GM12878 (cell line): ENCODE data around the gene FOXP1. TPM values are rescaled to one million over a fixed set of nuclear protein-coding genes. Genes with fewer than 3 reads are reported as not detected.

Experiments
- ATAC-seq: fragments of 200-7000 bp; cut with Tn5 transposase; 3 replicates; pipeline ENCODE4 v1.9.1; 2020; ENCODE audit warnings: mild to moderate bottlenecking, moderate library complexity
- BruUV-seq: library from RNA; stranded (reverse); fragments of 400-500 nt; replicated peaks from 2 replicates; lab custom pipeline; 2021; lab: Mats Ljungman, UMichigan
- CTCF ChIA-PET: fragments of 300-600 bp; sonication (Branson Sonifier 250); formaldehyde crosslinking; extraction: SDS; loops from one replicate; lab custom pipeline; 2021; ENCODE audit warnings: inconsistent platforms; lab: Yijun Ruan, JAX
- POLR2A ChIA-PET: fragments of 350-600 bp; formaldehyde crosslinking; extraction: SDS; loops from one replicate; lab custom pipeline; 2021; ENCODE audit warnings: inconsistent platforms; lab: Charles Lee
- RAD21 ChIA-PET: fragments of 300-600 bp; sonication (Branson Sonifier 250); formaldehyde crosslinking; loops from one replicate; lab custom pipeline; 2023; ENCODE audit warnings: antibody characterized with exemption; ENCODE audit not compliant: unreplicated experiment; lab: Charles Lee
- SMC1A ChIA-PET: fragments of 300-600 bp; sonication (Branson Sonifier 250); formaldehyde crosslinking; loops from one replicate; lab custom pipeline; 2023; ENCODE audit not compliant: unreplicated experiment, uncharacterized antibody; lab: Charles Lee
- DNase-seq: peaks from one replicate; pipeline ENCODE4 v3.0.0-alpha.2; 2011; ENCODE audit warnings: low read depth, low spot score
- FAIRE-seq: peaks from 3 replicates; lab custom pipeline; 2011; peaks lifted over from hg19 to GRCh38; lab: Jason Lieb, UNC
- H2AFZ ChIP-seq: 2 replicates; pipeline ENCODE4 v1.6.0; 2011; ENCODE audit warnings: low read depth, low read length, control low read depth; ENCODE audit not compliant: control insufficient read depth
- H3K27ac ChIP-seq: 2 replicates; pipeline ENCODE4 v1.5.1; 2011; ENCODE audit warnings: control low read depth; ENCODE audit not compliant: control insufficient read depth, insufficient read depth
- H3K27me3 ChIP-seq, 2 experiments: replicated peaks in 1 of 2; 2 replicates each; pipeline versions ENCODE4 v1.6.0 to v1.6.1; 2011; ENCODE audit warnings: low read length in 1 of 2; ENCODE audit not compliant: control insufficient read depth in 2 of 2, insufficient read depth in 2 of 2
- H3K36me3 ChIP-seq, 2 experiments: 2 replicates each; pipeline ENCODE4 v1.5.1; 2011; ENCODE audit warnings: low read length in 1 of 2; ENCODE audit not compliant: control insufficient read depth in 2 of 2, insufficient read depth in 2 of 2
- H3K4me1 ChIP-seq: 2 replicates; pipeline ENCODE4 v1.6.1; 2011; ENCODE audit warnings: mild to moderate bottlenecking, low read length, moderate library complexity, mixed read lengths; ENCODE audit not compliant: control insufficient read depth, insufficient read depth
- H3K4me2 ChIP-seq: 2 replicates; pipeline ENCODE4 v1.6.0; 2011; ENCODE audit warnings: control low read depth; ENCODE audit not compliant: control insufficient read depth, insufficient read depth
- H3K4me3 ChIP-seq: fragments of 200-600 bp; sonication (generic); 2 replicates; pipeline ENCODE4 v1.5.1; 2016
- H3K79me2 ChIP-seq: 2 replicates; pipeline ENCODE4 v1.6.0; 2011; ENCODE audit warnings: low read length; ENCODE audit not compliant: control insufficient read depth, insufficient read depth
- H3K9ac ChIP-seq: 2 replicates; pipeline ENCODE4 v1.8.0; 2011; ENCODE audit warnings: low read length, control low read depth, mixed read lengths; ENCODE audit not compliant: control insufficient read depth, insufficient read depth
- H3K9me3 ChIP-seq: replicated peaks from 3 replicates; pipeline ENCODE4 v1.5.1; 2011; ENCODE audit warnings: mild to moderate bottlenecking, low read length; ENCODE audit not compliant: control insufficient read depth, insufficient read depth
- H4K20me1 ChIP-seq: 2 replicates; pipeline ENCODE4 v1.6.0; 2011; ENCODE audit not compliant: control insufficient read depth, insufficient read depth
- MEF2B ChIP-seq: fragments of 450-650 bp; IDR thresholded peaks from 2 replicates; pipeline ENCODE4 v1.6.1; 2018; ENCODE audit warnings: mild to moderate bottlenecking, moderate library complexity; ENCODE audit not compliant: partially characterized antibody, poor library complexity, severe bottlenecking
- SPI1 ChIP-seq: IDR thresholded peaks from 2 replicates; pipeline ENCODE4 v1.6.1; 2011; ENCODE audit warnings: low read depth, mild to moderate bottlenecking, low read length, moderate library complexity, borderline replicate concordance; ENCODE audit not compliant: insufficient read depth
- ZNF217 ChIP-seq: fragments of 450-650 bp; IDR thresholded peaks from 2 replicates; pipeline ENCODE4 v1.6.1; 2017; ENCODE audit warnings: antibody characterized with exemption, mild to moderate bottlenecking
- ZSCAN29 ChIP-seq: fragments of 450-650 bp; IDR thresholded peaks from 2 replicates; pipeline ENCODE4 v1.6.1; 2017; ENCODE audit warnings: mild to moderate bottlenecking, moderate library complexity
- WGBS: methylation state at CpG from one replicate; pipeline ENCODE4 v1.1.6; 2016; ENCODE audit warnings: low lambda C conversion rate; ENCODE audit not compliant: insufficient replicate concordance, insufficient coverage; ENCODE audit errors: missing lambda C conversion rate; 5-methylcytosine and 5-hydroxymethylcytosine counted together
- in situ Hi-C: fragments of 300-500 bp; cut with MboI; formaldehyde crosslinking; loops from 9 replicates; pipeline ENCODE4 v1.14.3; 2018; ENCODE audit warnings: mixed read lengths
- intact Hi-C: fragments of 100-400 bp; cut with micrococcal nuclease; formaldehyde crosslinking; loops from one replicate; pipeline ENCODE4 v1.14.2; 2022; ENCODE audit not compliant: unreplicated experiment
- polyA plus RNA-seq, 11 experiments: library from polyadenylated mRNA; depleted of rRNA in 4 of 11; unstranded in 6 of 11; stranded (reverse) in 5 of 11; fragments of >200 nt; fragmentation: Nextera tagmentation in 4 of 11; fragmentation: Illumina TruSeq in 1 of 11; extraction: Ambion mirVana in 4 of 11; extraction: Trizol in 1 of 11; gene quantifications; 1 replicate in 1 of 11; 2 replicates in 10 of 11; pipeline versions ENCODE4 v1.2.1 to v1.2.3, GENCODE V29; 2011 to 2016; ENCODE audit warnings: inconsistent platforms in 2 of 11, missing spikeins in 2 of 11, low read depth in 1 of 11
- total RNA-seq, 4 experiments: library from RNA; depleted of rRNA in 3 of 4; stranded (reverse); fragments of >200 nt in 3 of 4; fragmentation: Illumina TruSeq in 1 of 4; extraction: Trizol in 1 of 4; gene quantifications; 2 replicates each; pipeline versions ENCODE4 v1.2.1 to v1.2.3, GENCODE V29; 2013 to 2021
- TF ChIP-seq, protein P1 (sequence below): fragments of 450-650 bp; formaldehyde crosslinking; IDR thresholded peaks from 2 replicates; pipeline ENCODE4 v1.4.0; 2020; ENCODE audit warnings: mild to moderate bottlenecking, moderate library complexity

FOXP1 gene
- total and polyA plus RNA-seq, 10 of the 15 experiments (the other 5 are each of a cell fraction or from before 2014, with no cell fraction given), result 0.05 to 1.6 (median 0.20) TPM; not detected in 1

DNA sequence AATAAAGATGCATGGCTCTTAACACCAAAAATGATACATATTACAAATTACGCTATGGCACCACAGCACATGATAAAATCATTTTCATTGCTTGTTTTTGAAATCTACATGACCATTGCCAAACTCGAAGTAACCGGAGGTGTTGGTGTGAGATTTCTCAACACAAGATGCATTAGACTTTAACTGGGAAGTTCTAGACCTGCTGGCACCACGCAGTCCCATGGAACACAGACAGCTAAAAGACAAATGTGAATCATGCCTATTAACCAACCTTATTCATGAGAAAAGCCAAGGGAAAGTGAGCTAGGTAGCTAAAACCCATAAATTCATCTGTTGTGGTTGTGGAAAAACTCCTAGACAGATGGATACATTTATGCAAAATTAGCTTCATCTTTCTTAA lies 595.4 kb downstream of the FOXP1 start:
- no peak overlapping the region for H2AFZ ChIP-seq
- no peaks in the 10 kb centered on the region for H3K36me3 ChIP-seq
- no peak for FAIRE-seq
- SMC1A ChIA-PET, result no interaction called here
- CTCF ChIA-PET, result no interaction called here
- in situ Hi-C loops, result no loop called here
- no peak overlapping the region for H3K4me2 ChIP-seq
- no peak overlapping the region for H3K4me3 ChIP-seq
- TF ChIP-seq ZSCAN29, result no peak
- no peak for TF ChIP-seq MEF2B
- no peak for TF ChIP-seq ZNF217
- TF ChIP-seq, all 136 proteins: peak for 0
- ATAC-seq, result no peak
- no peaks in the 10 kb centered on the region for H3K27me3 ChIP-seq
- DNase-seq, result no peak
- H4K20me1 ChIP-seq, result no peaks in the 10 kb centered on the region
- no peaks in the 10 kb centered on the region for H3K4me1 ChIP-seq
- POLR2A ChIA-PET, result no interaction called here
- no peak overlapping the region for H3K27ac ChIP-seq
- H3K79me2 ChIP-seq, result no peaks in the 10 kb centered on the region
- BruUV-seq, result no TSS peak
- intact Hi-C loops, result no loop called here
- 21% methylated on average over 4 of the region's 4 CpGs for WGBS
- RAD21 ChIA-PET, result no interaction called here
- no peaks in the 10 kb centered on the region for H3K9me3 ChIP-seq
- H3K9ac ChIP-seq, result no peak overlapping the region

DNA sequence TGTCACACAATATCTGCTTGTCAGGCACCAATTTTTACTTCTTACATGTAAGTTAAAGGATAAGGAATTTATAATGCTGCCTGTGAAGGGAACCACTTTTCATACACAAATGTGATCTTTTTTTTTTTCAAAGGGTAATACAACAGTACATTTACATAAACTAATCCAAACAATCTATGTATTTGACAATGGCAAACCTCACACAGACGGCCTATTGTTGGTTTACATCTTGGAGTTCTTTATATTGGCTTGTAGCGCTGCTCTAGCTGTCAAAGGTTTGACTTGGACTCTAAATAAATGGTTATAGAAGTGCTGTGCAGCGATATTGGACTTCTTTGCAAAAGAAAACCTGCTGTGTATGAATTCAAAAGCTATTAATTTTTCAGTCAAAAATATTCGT lies 598.0 kb downstream of the FOXP1 start:
- no peak for TF ChIP-seq SPI1
- TF ChIP-seq, protein P1, sequence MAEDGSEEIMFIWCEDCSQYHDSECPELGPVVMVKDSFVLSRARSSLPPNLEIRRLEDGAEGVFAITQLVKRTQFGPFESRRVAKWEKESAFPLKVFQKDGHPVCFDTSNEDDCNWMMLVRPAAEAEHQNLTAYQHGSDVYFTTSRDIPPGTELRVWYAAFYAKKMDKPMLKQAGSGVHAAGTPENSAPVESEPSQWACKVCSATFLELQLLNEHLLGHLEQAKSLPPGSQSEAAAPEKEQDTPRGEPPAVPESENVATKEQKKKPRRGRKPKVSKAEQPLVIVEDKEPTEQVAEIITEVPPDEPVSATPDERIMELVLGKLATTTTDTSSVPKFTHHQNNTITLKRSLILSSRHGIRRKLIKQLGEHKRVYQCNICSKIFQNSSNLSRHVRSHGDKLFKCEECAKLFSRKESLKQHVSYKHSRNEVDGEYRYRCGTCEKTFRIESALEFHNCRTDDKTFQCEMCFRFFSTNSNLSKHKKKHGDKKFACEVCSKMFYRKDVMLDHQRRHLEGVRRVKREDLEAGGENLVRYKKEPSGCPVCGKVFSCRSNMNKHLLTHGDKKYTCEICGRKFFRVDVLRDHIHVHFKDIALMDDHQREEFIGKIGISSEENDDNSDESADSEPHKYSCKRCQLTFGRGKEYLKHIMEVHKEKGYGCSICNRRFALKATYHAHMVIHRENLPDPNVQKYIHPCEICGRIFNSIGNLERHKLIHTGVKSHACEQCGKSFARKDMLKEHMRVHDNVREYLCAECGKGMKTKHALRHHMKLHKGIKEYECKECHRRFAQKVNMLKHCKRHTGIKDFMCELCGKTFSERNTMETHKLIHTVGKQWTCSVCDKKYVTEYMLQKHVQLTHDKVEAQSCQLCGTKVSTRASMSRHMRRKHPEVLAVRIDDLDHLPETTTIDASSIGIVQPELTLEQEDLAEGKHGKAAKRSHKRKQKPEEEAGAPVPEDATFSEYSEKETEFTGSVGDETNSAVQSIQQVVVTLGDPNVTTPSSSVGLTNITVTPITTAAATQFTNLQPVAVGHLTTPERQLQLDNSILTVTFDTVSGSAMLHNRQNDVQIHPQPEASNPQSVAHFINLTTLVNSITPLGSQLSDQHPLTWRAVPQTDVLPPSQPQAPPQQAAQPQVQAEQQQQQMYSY (CRISPR knock-in tag), result no peak
- no TSS peak for BruUV-seq
- FAIRE-seq (no peak), DNase-seq (no peak), ATAC-seq (no peak)
- no peaks in the 10 kb centered on the region for H4K20me1 ChIP-seq
- H3K36me3 ChIP-seq, result no peaks in the 10 kb centered on the region
- ChIA-PET RAD21 (no interaction called here), CTCF (no interaction called here), POLR2A (no interaction called here), SMC1A (interaction anchor here (0.7 kb wide), 1 partner anchor 20 kb away, joined by 3 read pairs; no protein-coding TSS in a partner anchor)
- no peak overlapping the region for H3K4me2 ChIP-seq
- H3K27me3 ChIP-seq, result no peaks in the 10 kb centered on the region
- no peaks in the 10 kb centered on the region for H3K9me3 ChIP-seq
- H2AFZ ChIP-seq, result no peak overlapping the region
- no peak overlapping the region for H3K27ac ChIP-seq
- H3K9ac ChIP-seq, result no peak overlapping the region
- 45% methylated on average over 4 of the region's 4 CpGs for WGBS
- no peaks in the 10 kb centered on the region for H3K79me2 ChIP-seq
- H3K4me1 ChIP-seq, result 0 out of 2 replicates have a peak, but pooled peaks cover 4% of the 10 kb centered on the region
- no peak overlapping the region for H3K4me3 ChIP-seq
- intact Hi-C loops, result no loop called here
- in situ Hi-C loops, result no loop called here
